ENCODE data around the gene PRPF6.
"Not testable (repeated sequence)": the region's sequence is repeated elsewhere in the genome, so short reads cannot be mapped to it uniquely, and the experiment has no call there.

Gene PRPF6

GRCh38 chr20:64011366-64011779 lies 30.4 kb downstream of the PRPF6 start:
- TF ChIP-seq CTCF (IDR thresholded peaks at IDR 0.05) = no peak
- DNase-seq (ENCODE audit: low spot score) = no peak
- Histone ChIP-seq H3K4me3 (no peak overlapping the region), H3K27ac (no peak overlapping the region)

- H3K27ac ChIP-seq; H3K4me3 ChIP-seq; DNase-seq (ENCODE audit: low spot score): not testable (repeated sequence)
Measured at GRCh38 chr20:64012385-64013154, 31.6 kb downstream of the PRPF6 start.

- no peak overlapping the region for H3K27ac ChIP-seq
- TF ChIP-seq CTCF (IDR thresholded peaks at IDR 0.05) = no peak
- DNase-seq (ENCODE audit: low spot score) = no peak
- no peak overlapping the region for H3K4me3 ChIP-seq
Measured at GRCh38 chr20:64015635-64016034, 34.7 kb downstream of the PRPF6 start.

GRCh38 chr20:64021124-64021975 lies 40.4 kb downstream of the PRPF6 start:
- DNase-seq (ENCODE audit: low spot score) = no peak
- Histone ChIP-seq H3K27ac (no peak overlapping the region), H3K4me3 (no peak overlapping the region)
- TF ChIP-seq CTCF (IDR thresholded peaks at IDR 0.05) = no peak

- TF ChIP-seq CTCF (IDR thresholded peaks at IDR 0.05) = no peak
- no peak overlapping the region for H3K27ac ChIP-seq
- no peak overlapping the region for H3K4me3 ChIP-seq
- DNase-seq (ENCODE audit: low spot score) = no peak
Measured at GRCh38 chr20:64022671-64023360, 41.9 kb downstream of the PRPF6 start.

GRCh38 chr20:64023361-64024140 lies 42.6 kb downstream of the PRPF6 start:
- no peak for TF ChIP-seq CTCF (IDR thresholded peaks at IDR 0.05)
- no peak overlapping the region for H3K27ac ChIP-seq
- H3K4me3 ChIP-seq = no peak overlapping the region
- DNase-seq (ENCODE audit: low spot score) = no peak
